ENCODE measurements around the gene ANTXR2.
A peak's percentile ranks its signal among the peaks of the same experiment; 100 is the strongest.

ANTXR2 gene

DNA sequence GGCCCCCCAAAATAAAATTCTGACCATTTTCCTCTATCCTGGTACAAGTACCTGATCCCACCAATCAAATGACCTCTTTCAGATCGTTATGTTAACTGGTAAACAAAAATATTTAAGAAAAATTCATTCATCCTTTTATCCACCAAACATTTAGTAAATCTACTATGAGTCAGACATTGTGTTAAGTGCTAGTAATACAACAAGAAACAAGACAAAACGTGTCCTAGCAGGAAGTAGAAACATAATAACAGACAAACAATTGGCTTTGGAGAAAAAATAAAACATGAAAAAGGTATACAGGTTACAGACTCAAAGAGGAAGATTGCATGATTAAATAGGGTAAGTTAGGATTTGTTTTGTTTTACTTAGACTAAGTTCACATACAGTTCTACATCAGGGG lies 43.7 kb downstream of the ANTXR2 start:
- no peak overlapping the region for H3K4me3 ChIP-seq (ENCODE audit: low read depth, low read length)
- no peak for DNase-seq (ENCODE audit: low read depth)
- TF ChIP-seq, protein P1, sequence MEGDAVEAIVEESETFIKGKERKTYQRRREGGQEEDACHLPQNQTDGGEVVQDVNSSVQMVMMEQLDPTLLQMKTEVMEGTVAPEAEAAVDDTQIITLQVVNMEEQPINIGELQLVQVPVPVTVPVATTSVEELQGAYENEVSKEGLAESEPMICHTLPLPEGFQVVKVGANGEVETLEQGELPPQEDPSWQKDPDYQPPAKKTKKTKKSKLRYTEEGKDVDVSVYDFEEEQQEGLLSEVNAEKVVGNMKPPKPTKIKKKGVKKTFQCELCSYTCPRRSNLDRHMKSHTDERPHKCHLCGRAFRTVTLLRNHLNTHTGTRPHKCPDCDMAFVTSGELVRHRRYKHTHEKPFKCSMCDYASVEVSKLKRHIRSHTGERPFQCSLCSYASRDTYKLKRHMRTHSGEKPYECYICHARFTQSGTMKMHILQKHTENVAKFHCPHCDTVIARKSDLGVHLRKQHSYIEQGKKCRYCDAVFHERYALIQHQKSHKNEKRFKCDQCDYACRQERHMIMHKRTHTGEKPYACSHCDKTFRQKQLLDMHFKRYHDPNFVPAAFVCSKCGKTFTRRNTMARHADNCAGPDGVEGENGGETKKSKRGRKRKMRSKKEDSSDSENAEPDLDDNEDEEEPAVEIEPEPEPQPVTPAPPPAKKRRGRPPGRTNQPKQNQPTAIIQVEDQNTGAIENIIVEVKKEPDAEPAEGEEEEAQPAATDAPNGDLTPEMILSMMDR (conservative IDR thresholded peaks at IDR 0.05; ENCODE audit: low read depth, low read length), result no peak

DNA sequence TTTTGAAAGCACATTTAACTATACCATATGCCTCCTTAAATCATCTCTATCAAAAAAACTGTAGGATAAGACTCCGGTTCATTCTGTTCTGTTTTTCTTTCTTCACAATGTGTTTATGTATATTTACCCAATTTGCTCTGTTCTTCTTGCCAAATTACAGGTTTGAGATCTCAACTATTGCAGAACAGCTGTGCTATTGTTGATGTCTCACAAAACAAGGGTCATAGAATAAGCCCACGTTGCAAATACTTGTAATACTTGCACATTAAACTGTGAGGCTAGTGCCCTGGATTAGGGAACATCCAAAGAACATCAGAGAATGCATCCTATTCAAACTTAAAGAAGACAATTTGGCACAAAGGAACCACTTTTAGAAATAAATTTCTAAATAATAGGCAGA lies 45.4 kb downstream of the ANTXR2 start:
- H3K4me3 ChIP-seq (ENCODE audit: low read depth, low read length), result no peak overlapping the region
- peak; percentile 79 for DNase-seq (ENCODE audit: low read depth)
- TF ChIP-seq, protein P1 (conservative IDR thresholded peaks at IDR 0.05; ENCODE audit: low read depth, low read length), result no peak

DNA sequence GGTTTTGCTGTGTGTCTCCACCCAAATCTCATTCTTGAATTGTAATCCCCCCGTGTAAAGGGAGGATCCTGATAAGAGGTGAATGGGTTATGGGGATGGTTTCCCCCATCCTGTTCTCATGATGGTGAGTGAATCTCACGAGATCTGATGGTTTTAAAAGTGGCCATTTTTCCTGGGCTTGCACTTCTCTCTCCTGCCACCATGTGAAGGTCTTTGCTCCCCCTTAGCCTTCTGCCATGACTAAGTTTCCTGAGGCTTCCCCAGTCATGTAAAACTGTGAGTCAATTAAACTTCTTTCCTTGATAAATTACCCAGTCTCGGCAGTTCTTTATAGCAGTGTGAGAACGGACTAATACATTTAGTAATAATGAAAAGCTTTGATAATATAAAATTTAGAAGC lies 46.9 kb downstream of the ANTXR2 start:
- H3K4me3 ChIP-seq (ENCODE audit: low read depth, low read length), result no peak overlapping the region
- TF ChIP-seq, protein P1 (conservative IDR thresholded peaks at IDR 0.05; ENCODE audit: low read depth, low read length), result peak; percentile 15
- DNase-seq (ENCODE audit: low read depth), result no peak

DNA sequence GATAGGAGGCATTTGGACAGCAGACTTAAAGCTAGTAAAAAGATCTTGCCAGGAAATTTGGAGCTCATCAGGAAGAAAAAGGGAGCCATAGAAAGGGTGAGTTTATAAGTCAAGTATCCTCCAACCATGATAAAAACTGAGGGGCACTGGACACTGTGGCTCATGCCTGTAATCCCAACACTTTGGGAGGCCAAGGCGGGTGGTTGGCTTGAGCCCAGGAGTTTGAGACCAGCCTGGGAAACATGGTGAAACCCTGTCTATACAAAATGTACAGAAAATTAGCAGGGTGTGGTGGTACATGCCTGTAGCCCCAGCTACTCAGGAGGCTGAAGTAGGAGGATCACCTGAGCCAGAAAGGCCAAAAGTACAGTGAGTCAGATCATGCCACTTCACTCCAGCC lies 48.7 kb downstream of the ANTXR2 start:
- TF ChIP-seq, protein P1 (conservative IDR thresholded peaks at IDR 0.05; ENCODE audit: low read depth, low read length), result no peak
- no peak overlapping the region for H3K4me3 ChIP-seq (ENCODE audit: low read depth, low read length)
- no peak for DNase-seq (ENCODE audit: low read depth)

DNA sequence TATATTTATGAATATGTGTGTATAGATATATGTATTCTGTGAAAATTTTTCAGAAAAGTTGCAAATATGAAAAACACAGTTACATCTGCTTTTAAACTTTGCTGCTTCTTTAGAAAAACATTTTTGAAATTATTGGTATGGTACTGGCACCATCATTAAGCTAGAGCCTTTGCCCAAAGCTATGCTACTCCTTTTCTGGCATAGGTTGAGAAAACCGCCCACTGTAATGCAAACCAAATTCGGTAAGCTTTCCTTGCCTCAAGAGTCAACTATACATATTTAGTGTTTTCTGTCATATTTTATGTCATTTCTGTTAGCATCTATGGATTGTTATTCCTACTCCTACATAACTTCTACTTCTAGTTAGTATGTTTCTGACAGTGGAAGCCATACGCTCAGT lies 50.7 kb downstream of the ANTXR2 start:
- TF ChIP-seq, protein P1 (conservative IDR thresholded peaks at IDR 0.05; ENCODE audit: low read depth, low read length), result no peak
- H3K4me3 ChIP-seq (ENCODE audit: low read depth, low read length), result no peak overlapping the region
- DNase-seq (ENCODE audit: low read depth), result no peak

DNA sequence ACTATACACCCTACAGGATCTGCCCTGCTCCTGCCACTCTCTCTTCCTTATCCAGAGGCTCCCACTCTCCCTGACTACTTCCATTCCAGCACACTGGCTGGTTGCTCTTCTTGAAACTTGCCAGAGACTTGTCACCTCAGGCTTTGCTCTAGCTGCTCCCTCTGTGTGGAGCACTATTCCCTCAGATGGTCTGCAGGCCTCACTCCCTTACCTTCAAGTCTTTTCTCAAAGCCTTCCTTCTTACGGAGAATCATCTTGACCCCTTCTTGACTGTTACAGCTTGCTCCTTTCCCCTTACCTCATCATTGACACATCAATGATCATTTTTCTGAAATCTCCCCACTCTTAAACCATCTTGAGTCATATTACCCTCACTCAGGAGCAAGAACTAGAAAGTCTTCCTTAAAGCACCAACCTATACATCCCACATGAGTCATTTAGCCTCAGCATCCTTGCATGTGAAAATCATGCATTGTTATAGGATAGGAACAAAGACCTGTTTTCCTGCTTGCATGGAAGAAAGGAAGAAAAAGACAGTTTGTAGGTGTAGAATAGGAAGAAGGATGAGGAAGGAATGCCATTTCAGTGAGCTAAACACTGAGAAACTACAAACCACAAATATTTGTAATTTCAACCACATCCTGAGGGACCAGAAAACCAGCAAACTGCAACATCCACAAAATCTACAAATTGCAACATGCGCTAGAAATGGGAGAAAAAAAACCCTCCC lies 55.7 kb downstream of the ANTXR2 start:
- peak; percentile 93 for DNase-seq (ENCODE audit: low read depth)
- no peak overlapping the region for H3K4me3 ChIP-seq (ENCODE audit: low read depth, low read length)
- TF ChIP-seq, protein P1 (conservative IDR thresholded peaks at IDR 0.05; ENCODE audit: low read depth, low read length), result no peak

DNA sequence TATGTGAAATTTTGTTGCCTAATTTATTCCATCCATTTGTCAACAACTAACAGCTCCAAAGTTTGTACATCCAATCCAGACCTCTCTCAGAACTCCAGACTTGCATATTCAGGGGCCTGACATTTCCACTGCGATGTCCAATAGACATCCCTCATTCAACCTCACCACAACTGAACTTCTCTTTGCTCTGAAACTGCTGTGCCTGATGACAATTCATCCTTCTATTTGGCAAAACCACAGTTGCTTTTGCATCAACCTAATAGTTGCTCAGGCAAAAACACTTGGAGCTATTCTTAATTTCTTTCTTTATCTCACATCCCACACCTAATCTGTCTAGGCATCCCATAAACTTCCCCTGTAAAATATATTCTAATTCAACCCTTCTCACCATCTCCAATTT lies 56.5 kb downstream of the ANTXR2 start:
- no peak overlapping the region for H3K4me3 ChIP-seq (ENCODE audit: low read depth, low read length)
- peak; percentile 43 for DNase-seq (ENCODE audit: low read depth)
- TF ChIP-seq, protein P1 (conservative IDR thresholded peaks at IDR 0.05; ENCODE audit: low read depth, low read length), result no peak

All from choroid plexus epithelial cell (primary cell).